IPS DF 6.9 (cell line): ENCODE measurements around the gene RGS2.

Source experiments
- DNase-seq: peaks from one replicate; pipeline ENCODE4 v3.0.0-alpha.2; 2013; ENCODE audit warnings: low read depth, low spot score
- H3K27ac ChIP-seq: one replicate; pipeline ENCODE4 v1.5.1; 2013; ENCODE audit warnings: low read length, control low read depth
- H3K27me3 ChIP-seq: 2 replicates; pipeline ENCODE4 v1.6.1; 2013; ENCODE audit warnings: mild to moderate bottlenecking, low read length; ENCODE audit not compliant: control insufficient read depth, insufficient read depth
- H3K36me3 ChIP-seq: 2 replicates; pipeline ENCODE4 v1.6.1; 2013; ENCODE audit warnings: low read length; ENCODE audit not compliant: control insufficient read depth, insufficient read depth
- H3K4me1 ChIP-seq: 2 replicates; pipeline ENCODE4 v1.6.1; 2013; ENCODE audit warnings: low read length; ENCODE audit not compliant: control insufficient read depth, insufficient read depth
- H3K4me3 ChIP-seq: 2 replicates; pipeline ENCODE4 v1.5.1; 2013; ENCODE audit warnings: mild to moderate bottlenecking, low read length
- H3K9me3 ChIP-seq: 2 replicates; pipeline ENCODE4 v1.6.1; 2013; ENCODE audit warnings: low read length, inconsistent platforms; ENCODE audit not compliant: control insufficient read depth, insufficient read depth
- WGBS: extraction: QIAGEN DNeasy Blood & Tissue Kit; methylation state at CpG from one replicate; pipeline ENCODE4 v1.1.7; 2013; ENCODE audit warnings: mixed read lengths, missing lambda C conversion rate; ENCODE audit not compliant: insufficient read length, insufficient coverage; 5-methylcytosine and 5-hydroxymethylcytosine counted together

The RGS2 gene, protein sequence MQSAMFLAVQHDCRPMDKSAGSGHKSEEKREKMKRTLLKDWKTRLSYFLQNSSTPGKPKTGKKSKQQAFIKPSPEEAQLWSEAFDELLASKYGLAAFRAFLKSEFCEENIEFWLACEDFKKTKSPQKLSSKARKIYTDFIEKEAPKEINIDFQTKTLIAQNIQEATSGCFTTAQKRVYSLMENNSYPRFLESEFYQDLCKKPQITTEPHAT

DNA sequence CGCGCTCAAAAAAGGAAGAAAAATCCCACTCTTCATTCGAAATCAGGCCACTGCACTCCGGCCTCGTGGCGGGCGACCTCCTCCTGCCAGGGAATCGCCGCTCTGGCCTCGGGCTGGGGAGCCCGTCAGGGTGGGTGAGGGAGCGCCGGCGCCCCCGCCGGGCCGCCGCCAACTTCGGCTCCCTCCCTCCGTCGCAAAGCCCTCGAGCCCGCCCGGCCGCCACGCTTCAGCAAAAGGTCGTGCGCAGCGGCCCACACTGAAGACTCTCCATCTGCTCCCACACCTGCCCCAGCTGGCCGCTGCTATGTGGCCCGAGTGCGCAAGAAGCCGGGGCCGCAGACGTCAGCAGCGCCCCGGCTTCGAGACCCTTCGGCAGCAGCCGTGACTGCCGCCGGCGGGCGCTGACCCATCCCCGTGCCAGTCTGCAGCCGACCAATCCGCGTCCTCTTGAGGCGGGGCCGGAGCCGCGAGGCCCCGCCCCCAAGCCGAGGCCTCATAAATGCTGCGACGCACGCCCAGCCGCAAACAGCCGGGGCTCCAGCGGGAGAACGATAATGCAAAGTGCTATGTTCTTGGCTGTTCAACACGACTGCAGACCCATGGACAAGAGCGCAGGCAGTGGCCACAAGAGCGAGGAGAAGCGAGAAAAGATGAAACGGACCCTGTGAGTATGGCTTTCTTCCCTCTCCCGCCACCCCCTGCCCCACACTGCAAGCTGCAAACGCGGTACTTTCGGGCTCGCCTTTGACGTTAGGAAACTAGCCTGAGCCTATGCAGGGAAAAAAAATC, at the start of gene RGS2:
Gene RGS2 (plus strand): TSS at position 522 of the 789 bp plus-strand sequence. CDS start 33 bp downstream, at position 555.
- H3K36me3 ChIP-seq = peaks cover 4% of the 10 kb centered on the region; the same call in 1 of the 2 replicates
- peak; percentile 66 for DNase-seq
- no CpG with 5 or more reads among the region's 72 CpGs for WGBS
- H3K4me1 ChIP-seq = peaks cover 7% of the 10 kb centered on the region; the same call in 1 of the 2 replicates
- no peak within 1 kb of the TSS for H3K27ac ChIP-seq
- H3K27me3 ChIP-seq = peaks cover 2% of the 10 kb centered on the region; the same call in 1 of the 2 replicates
- H3K4me3 ChIP-seq = peak within 1 kb of the TSS; percentile 76; the same call in 1 of the 2 replicates
- H3K9me3 ChIP-seq = no peaks in the 10 kb centered on the region

DNA sequence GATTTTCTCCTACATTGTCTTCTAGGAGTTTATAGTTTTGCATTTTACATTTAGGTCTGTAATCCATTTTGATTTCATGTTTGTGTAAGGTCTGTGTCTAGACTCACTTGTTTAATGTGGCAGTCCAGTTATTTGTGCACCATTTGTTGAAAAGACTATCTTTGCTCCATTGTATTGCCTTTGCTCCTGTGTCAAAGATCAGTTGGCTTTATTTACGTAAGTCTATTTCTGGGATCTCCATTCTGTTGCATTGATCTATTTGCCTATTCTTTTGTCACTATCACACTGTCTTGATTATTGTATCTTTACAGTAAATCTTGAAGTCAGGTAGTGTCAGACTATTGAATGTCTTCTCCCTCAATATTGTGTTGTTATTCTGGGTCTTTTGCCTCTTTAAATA, 49.7 kb upstream of the RGS2 start:
- WGBS = no CpG with 5 or more reads among the region's 1 CpG
- no peak overlapping the region for H3K27ac ChIP-seq
- DNase-seq = no peak

DNA sequence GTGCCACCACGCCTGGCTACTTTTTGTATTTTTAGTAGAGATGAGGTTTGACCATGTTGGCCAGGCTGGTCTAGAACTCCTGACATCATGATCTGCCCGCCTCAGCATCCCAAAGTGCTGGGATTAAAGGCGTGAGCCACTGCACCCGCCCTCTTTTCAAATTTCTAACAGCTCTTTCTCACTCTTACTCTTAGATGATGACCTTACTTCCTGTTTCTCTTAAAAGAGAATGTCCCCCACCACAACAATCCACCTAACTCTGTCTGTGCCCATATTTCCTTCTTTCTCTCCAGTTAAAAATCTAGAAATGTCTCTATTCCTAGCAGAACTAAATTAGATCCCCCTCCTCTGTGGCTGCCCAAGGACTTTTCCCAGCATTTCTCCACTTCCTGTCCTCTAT, 46.6 kb upstream of the RGS2 start:
- no peak for DNase-seq
- H3K27ac ChIP-seq = no peak overlapping the region
- H3K4me1 ChIP-seq = no peaks in the 10 kb centered on the region
- no peaks in the 10 kb centered on the region for H3K9me3 ChIP-seq
- no peak overlapping the region for H3K4me3 ChIP-seq
- H3K27me3 ChIP-seq = no peaks in the 10 kb centered on the region
- H3K36me3 ChIP-seq = no peaks in the 10 kb centered on the region
- WGBS = no CpG with 5 or more reads among the region's 4 CpGs

More for the DNA sequence above, 49.7 kb upstream of the RGS2 start:
- Histone ChIP-seq H3K4me3 (no peak overlapping the region), H3K9me3 (no peaks in the 10 kb centered on the region), H3K36me3 (no peaks in the 10 kb centered on the region), H3K27me3 (no peaks in the 10 kb centered on the region), H3K4me1 (no peaks in the 10 kb centered on the region; the same call in 1 of the 2 replicates)

DNA sequence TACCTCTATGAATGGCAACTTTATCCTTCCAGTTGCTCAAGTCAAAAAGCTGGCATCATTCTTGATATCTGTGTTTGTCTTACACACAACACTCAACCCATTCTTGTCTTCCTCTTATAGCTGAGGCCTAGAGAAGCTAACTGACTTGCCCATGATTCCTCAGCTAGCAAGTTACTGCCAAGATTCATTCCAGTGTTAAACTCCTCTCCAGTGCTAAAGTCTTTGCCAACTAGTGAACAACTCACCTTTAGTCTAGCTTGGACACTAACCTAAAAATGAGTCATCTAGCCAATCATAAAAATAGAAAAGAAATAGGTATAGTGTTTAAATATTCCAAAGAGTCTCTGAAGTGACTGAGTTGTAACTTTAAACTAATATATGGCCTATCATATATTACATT, 45.6 kb upstream of the RGS2 start:
- H3K4me1 ChIP-seq = no peaks in the 10 kb centered on the region
- no peaks in the 10 kb centered on the region for H3K36me3 ChIP-seq
- H3K9me3 ChIP-seq = no peaks in the 10 kb centered on the region
- no peak overlapping the region for H3K27ac ChIP-seq
- no peak overlapping the region for H3K4me3 ChIP-seq
- DNase-seq = no peak
- no peaks in the 10 kb centered on the region for H3K27me3 ChIP-seq

DNA sequence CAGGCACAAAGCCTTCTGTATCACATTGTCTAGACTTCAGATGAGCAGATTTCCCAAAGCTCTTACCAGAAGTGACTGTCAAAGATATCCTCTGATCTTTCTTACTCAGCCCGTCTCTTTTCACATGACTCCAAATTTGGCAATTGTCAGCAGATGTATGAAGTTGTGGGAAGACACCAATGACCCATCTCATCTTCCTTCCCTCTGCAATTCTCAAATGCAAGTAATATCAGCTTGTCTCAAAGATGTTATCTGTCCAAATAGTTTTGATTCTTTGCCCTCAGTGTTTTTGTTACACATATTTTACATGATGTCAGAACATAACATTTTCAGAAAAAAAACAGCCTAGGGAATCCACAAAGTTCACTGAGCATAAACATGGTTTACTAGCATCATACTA, 45.1 kb upstream of the RGS2 start:
- DNase-seq = no peak
- no CpG with 5 or more reads among the region's 1 CpG for WGBS

DNA sequence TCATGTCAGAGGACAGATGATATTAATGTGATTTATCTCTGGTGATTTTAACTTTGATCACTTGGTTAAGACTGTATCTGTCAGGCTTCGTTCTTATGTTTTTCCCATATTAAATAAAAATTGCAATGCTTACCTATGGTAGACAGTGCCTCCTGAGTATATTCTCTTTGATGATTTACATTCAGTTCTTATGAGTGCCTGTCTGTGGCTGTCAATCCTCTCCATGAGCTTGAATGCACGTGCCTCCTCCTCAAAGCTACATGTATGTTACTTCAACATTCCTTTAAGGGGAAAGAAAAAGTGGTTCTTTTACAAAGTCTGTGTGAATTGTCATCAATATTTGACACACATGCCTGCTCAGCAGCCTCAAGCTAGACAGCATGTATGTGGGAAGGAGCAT, 44.2 kb upstream of the RGS2 start:
- H3K4me1 ChIP-seq = no peaks in the 10 kb centered on the region
- H3K27ac ChIP-seq = no peak overlapping the region
- no peak overlapping the region for H3K4me3 ChIP-seq
- DNase-seq = no peak
- no CpG with 5 or more reads among the region's 2 CpGs for WGBS
- no peaks in the 10 kb centered on the region for H3K27me3 ChIP-seq
- no peaks in the 10 kb centered on the region for H3K9me3 ChIP-seq
- H3K36me3 ChIP-seq = no peaks in the 10 kb centered on the region

More for the DNA sequence above, 45.1 kb upstream of the RGS2 start:
- Histone ChIP-seq H3K4me3 (no peak overlapping the region), H3K9me3 (no peaks in the 10 kb centered on the region), H3K27me3 (no peaks in the 10 kb centered on the region), H3K4me1 (no peaks in the 10 kb centered on the region), H3K27ac (no peak overlapping the region), H3K36me3 (no peaks in the 10 kb centered on the region)

DNA sequence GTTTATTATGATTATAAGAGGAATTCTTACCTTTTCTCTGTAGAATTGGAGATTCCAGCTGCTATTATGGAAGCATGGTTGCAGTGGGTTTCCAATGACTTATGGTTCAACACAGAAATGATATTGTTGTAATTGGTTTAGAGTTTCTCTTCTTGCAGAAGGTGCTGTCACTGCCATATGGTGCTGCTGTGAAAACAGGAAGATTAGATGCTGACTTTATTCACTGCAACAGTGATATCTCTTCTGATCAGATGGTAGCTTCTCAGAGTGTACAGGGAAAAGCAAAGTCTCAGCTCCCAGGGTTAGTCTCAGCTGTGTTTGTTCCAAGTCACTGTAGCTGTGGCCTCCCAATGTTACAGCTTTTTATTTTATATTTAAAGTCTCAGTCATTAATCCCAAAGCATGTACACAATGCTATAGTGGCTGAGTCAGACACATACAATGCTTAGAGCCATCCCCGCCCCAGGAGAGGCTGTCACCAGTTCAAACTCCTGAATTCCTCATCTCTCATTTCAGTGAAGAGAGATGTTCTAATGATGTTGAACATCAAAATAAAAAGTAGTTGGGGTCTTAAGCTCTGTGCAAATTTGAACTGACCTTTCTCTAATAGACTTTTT, 42.7 kb upstream of the RGS2 start:
- Histone ChIP-seq H3K27me3 (no peaks in the 10 kb centered on the region), H3K4me1 (no peaks in the 10 kb centered on the region), H3K4me3 (no peak overlapping the region), H3K9me3 (no peaks in the 10 kb centered on the region), H3K36me3 (no peaks in the 10 kb centered on the region), H3K27ac (no peak overlapping the region)
- DNase-seq = no peak
- no CpG with 5 or more reads among the region's 1 CpG for WGBS

DNA sequence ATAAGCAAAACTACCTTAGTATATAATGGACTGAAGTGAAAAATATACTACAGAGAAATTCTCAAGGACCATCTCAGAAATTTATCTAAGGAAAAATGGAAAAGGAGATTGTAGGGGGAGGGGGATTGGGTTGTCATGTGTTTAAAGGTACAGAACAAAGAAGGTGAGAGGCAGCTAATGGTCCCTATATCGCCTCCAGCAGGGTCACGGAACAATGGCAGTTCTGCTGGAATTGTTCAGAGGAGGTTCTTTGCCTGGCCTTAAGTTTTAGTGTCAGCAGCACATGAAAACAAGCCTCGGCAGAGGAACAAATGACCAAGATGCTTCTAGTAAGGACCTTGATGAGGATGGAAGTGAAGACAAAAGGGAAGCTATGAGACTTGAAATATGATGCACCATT, 42.0 kb upstream of the RGS2 start:
- WGBS = no CpG with 5 or more reads among the region's 3 CpGs
- Histone ChIP-seq H3K4me3 (no peak overlapping the region), H3K36me3 (no peaks in the 10 kb centered on the region), H3K4me1 (no peaks in the 10 kb centered on the region), H3K27ac (no peak overlapping the region), H3K27me3 (no peaks in the 10 kb centered on the region), H3K9me3 (no peaks in the 10 kb centered on the region)
- no peak for DNase-seq

DNA sequence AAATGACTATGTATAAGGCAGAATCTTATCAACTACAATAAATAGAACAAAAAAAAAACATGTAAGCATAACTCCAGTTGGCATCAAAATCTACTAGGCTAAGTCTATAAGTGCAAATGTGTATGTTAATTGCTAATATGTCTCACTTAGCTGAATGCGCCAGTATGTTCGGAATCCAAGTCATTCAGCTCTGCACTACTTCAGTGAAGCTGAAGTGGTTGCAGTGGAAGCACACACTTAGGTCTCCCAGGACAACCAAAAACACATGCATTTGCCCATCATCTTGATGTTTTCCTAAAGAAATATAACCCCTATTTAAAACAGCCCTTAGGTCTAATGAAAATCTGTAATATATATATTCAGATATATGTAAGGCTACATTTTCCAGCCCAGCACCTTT, 41.0 kb upstream of the RGS2 start:
- Histone ChIP-seq H3K4me1 (no peaks in the 10 kb centered on the region), H3K36me3 (no peaks in the 10 kb centered on the region), H3K4me3 (no peak overlapping the region), H3K27ac (no peak overlapping the region), H3K9me3 (no peaks in the 10 kb centered on the region), H3K27me3 (no peaks in the 10 kb centered on the region)
- DNase-seq = no peak
- WGBS = no CpG with 5 or more reads among the region's 2 CpGs

DNA sequence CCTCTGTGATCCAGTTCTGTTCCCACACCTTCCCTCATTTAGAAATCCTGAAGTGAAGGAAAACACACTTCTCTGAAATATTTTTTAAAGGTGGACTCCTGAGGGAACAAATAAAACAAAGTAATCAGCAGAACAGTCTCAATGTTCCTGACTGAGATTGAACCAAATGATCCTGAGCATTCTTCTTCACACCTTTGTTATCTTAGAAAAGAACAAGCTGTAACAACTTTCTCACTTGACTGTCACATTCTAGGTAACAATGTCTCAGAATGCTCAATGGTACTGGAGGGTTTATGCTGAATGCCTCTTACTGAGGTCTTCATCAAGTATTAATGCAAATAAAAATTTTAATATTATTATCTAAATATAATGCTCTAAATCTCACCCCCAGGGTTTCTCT, 40.4 kb upstream of the RGS2 start:
- H3K9me3 ChIP-seq = no peaks in the 10 kb centered on the region
- no peak overlapping the region for H3K4me3 ChIP-seq
- H3K27me3 ChIP-seq = no peaks in the 10 kb centered on the region
- no peaks in the 10 kb centered on the region for H3K4me1 ChIP-seq
- H3K27ac ChIP-seq = no peak overlapping the region
- no peaks in the 10 kb centered on the region for H3K36me3 ChIP-seq
- DNase-seq = no peak
